GM12878 (cell line): ENCODE results near the gene MPV17L. TPM values are rescaled to one million over a fixed set of nuclear protein-coding genes. Genes with fewer than 3 reads are reported as not detected.
"Not testable (repeated sequence)": the region's sequence is repeated elsewhere in the genome, so short reads cannot be mapped to it uniquely, and the experiment has no call there.

ENCODE experiments used
- ATAC-seq: fragments of 200-7000 bp; cut with Tn5 transposase; 3 replicates; pipeline ENCODE4 v1.9.1; 2020; ENCODE audit warnings: mild to moderate bottlenecking, moderate library complexity
- BruUV-seq: library from RNA; stranded (reverse); fragments of 400-500 nt; replicated peaks from 2 replicates; lab custom pipeline; 2021; lab: Mats Ljungman, UMichigan
- CTCF ChIA-PET: fragments of 300-600 bp; sonication (Branson Sonifier 250); formaldehyde crosslinking; extraction: SDS; loops from one replicate; lab custom pipeline; 2021; ENCODE audit warnings: inconsistent platforms; lab: Yijun Ruan, JAX
- POLR2A ChIA-PET: fragments of 350-600 bp; formaldehyde crosslinking; extraction: SDS; loops from one replicate; lab custom pipeline; 2021; ENCODE audit warnings: inconsistent platforms; lab: Charles Lee
- RAD21 ChIA-PET: fragments of 300-600 bp; sonication (Branson Sonifier 250); formaldehyde crosslinking; loops from one replicate; lab custom pipeline; 2023; ENCODE audit warnings: antibody characterized with exemption; ENCODE audit not compliant: unreplicated experiment; lab: Charles Lee
- SMC1A ChIA-PET: fragments of 300-600 bp; sonication (Branson Sonifier 250); formaldehyde crosslinking; loops from one replicate; lab custom pipeline; 2023; ENCODE audit not compliant: unreplicated experiment, uncharacterized antibody; lab: Charles Lee
- DNase-seq: peaks from one replicate; pipeline ENCODE4 v3.0.0-alpha.2; 2011; ENCODE audit warnings: low read depth, low spot score
- FAIRE-seq: peaks from 3 replicates; lab custom pipeline; 2011; peaks lifted over from hg19 to GRCh38; lab: Jason Lieb, UNC
- H2AFZ ChIP-seq: 2 replicates; pipeline ENCODE4 v1.6.0; 2011; ENCODE audit warnings: low read depth, low read length, control low read depth; ENCODE audit not compliant: control insufficient read depth
- H3K27ac ChIP-seq: 2 replicates; pipeline ENCODE4 v1.5.1; 2011; ENCODE audit warnings: control low read depth; ENCODE audit not compliant: control insufficient read depth, insufficient read depth
- H3K27me3 ChIP-seq, 2 experiments: replicated peaks in 1 of 2; 2 replicates each; pipeline versions ENCODE4 v1.6.0 to v1.6.1; 2011; ENCODE audit warnings: low read length in 1 of 2; ENCODE audit not compliant: control insufficient read depth in 2 of 2, insufficient read depth in 2 of 2
- H3K36me3 ChIP-seq, 2 experiments: 2 replicates each; pipeline ENCODE4 v1.5.1; 2011; ENCODE audit warnings: low read length in 1 of 2; ENCODE audit not compliant: control insufficient read depth in 2 of 2, insufficient read depth in 2 of 2
- H3K4me1 ChIP-seq: 2 replicates; pipeline ENCODE4 v1.6.1; 2011; ENCODE audit warnings: mild to moderate bottlenecking, low read length, moderate library complexity, mixed read lengths; ENCODE audit not compliant: control insufficient read depth, insufficient read depth
- H3K4me2 ChIP-seq: 2 replicates; pipeline ENCODE4 v1.6.0; 2011; ENCODE audit warnings: control low read depth; ENCODE audit not compliant: control insufficient read depth, insufficient read depth
- H3K4me3 ChIP-seq: fragments of 200-600 bp; sonication (generic); 2 replicates; pipeline ENCODE4 v1.5.1; 2016
- H3K79me2 ChIP-seq: 2 replicates; pipeline ENCODE4 v1.6.0; 2011; ENCODE audit warnings: low read length; ENCODE audit not compliant: control insufficient read depth, insufficient read depth
- H3K9ac ChIP-seq: 2 replicates; pipeline ENCODE4 v1.8.0; 2011; ENCODE audit warnings: low read length, control low read depth, mixed read lengths; ENCODE audit not compliant: control insufficient read depth, insufficient read depth
- H3K9me3 ChIP-seq: replicated peaks from 3 replicates; pipeline ENCODE4 v1.5.1; 2011; ENCODE audit warnings: mild to moderate bottlenecking, low read length; ENCODE audit not compliant: control insufficient read depth, insufficient read depth
- H4K20me1 ChIP-seq: 2 replicates; pipeline ENCODE4 v1.6.0; 2011; ENCODE audit not compliant: control insufficient read depth, insufficient read depth
- WGBS: methylation state at CpG from one replicate; pipeline ENCODE4 v1.1.6; 2016; ENCODE audit warnings: low lambda C conversion rate; ENCODE audit not compliant: insufficient replicate concordance, insufficient coverage; ENCODE audit errors: missing lambda C conversion rate; 5-methylcytosine and 5-hydroxymethylcytosine counted together
- in situ Hi-C: fragments of 300-500 bp; cut with MboI; formaldehyde crosslinking; loops from 9 replicates; pipeline ENCODE4 v1.14.3; 2018; ENCODE audit warnings: mixed read lengths
- intact Hi-C: fragments of 100-400 bp; cut with micrococcal nuclease; formaldehyde crosslinking; loops from one replicate; pipeline ENCODE4 v1.14.2; 2022; ENCODE audit not compliant: unreplicated experiment
- polyA plus RNA-seq, 11 experiments: library from polyadenylated mRNA; depleted of rRNA in 4 of 11; unstranded in 6 of 11; stranded (reverse) in 5 of 11; fragments of >200 nt; fragmentation: Nextera tagmentation in 4 of 11; fragmentation: Illumina TruSeq in 1 of 11; extraction: Ambion mirVana in 4 of 11; extraction: Trizol in 1 of 11; gene quantifications; 1 replicate in 1 of 11; 2 replicates in 10 of 11; pipeline versions ENCODE4 v1.2.1 to v1.2.3, GENCODE V29; 2011 to 2016; ENCODE audit warnings: inconsistent platforms in 2 of 11, missing spikeins in 2 of 11, low read depth in 1 of 11
- total RNA-seq, 4 experiments: library from RNA; depleted of rRNA in 3 of 4; stranded (reverse); fragments of >200 nt in 3 of 4; fragmentation: Illumina TruSeq in 1 of 4; extraction: Trizol in 1 of 4; gene quantifications; 2 replicates each; pipeline versions ENCODE4 v1.2.1 to v1.2.3, GENCODE V29; 2013 to 2021

The MPV17L gene
- total and polyA plus RNA-seq, 10 of the 15 experiments (the other 5 are each of a cell fraction or from before 2014, with no cell fraction given) = 0.02 to 0.10 (median 0.05) TPM; not detected in 5

DNA sequence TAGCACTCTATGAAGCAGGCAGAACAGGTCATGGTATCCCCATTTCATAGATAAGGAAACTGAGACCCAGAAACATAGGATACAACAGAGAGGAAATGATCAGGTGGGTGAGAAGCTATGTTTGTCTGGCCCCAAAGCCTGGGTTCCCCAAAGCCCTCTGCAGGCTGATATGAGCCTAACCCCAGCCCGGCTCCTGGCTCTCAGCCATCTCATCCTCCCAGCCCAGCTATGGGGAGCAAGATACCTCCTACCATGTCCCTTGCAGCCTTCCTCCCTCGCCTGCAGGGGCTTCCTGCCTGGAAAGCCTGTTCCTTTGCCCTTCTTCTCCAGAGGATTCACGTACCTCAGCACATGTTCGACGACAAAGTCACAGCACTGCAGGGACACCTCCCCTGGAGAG is 43.8 kb upstream of the MPV17L start:
- in situ Hi-C loops, H3K4me2 ChIP-seq, H3K36me3 ChIP-seq, H3K27ac ChIP-seq, H3K79me2 ChIP-seq, H3K4me1 ChIP-seq, H3K27me3 ChIP-seq, SMC1A ChIA-PET, H3K9ac ChIP-seq, intact Hi-C loops, POLR2A ChIA-PET, H3K4me3 ChIP-seq, DNase-seq, RAD21 ChIA-PET, H3K9me3 ChIP-seq, H2AFZ ChIP-seq, H4K20me1 ChIP-seq, BruUV-seq, FAIRE-seq, CTCF ChIA-PET: not testable (repeated sequence)
- ATAC-seq = peak; percentile 28; the same call in 1 of the 3 replicates
- WGBS = no CpG with 5 or more reads among the region's 5 CpGs

DNA sequence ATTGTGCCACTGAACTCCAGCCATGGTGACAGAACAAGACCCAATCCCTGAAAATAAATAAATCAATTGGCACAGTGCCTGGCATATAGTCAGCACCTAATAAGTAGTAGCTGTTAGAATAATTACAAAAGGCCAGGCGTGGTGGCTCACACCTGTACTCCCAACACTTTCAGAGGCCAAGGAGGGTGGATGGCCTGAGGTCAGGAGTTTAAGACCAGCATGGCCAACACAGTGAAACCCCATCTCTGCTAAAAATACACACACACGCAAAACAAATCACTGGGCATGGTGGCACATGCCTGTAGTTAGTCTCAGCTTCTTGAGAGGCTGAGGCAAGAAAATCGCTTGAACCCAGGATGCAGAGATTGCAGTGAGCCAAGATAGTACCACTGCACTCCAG is 42.7 kb upstream of the MPV17L start:
- H3K9me3 ChIP-seq, intact Hi-C loops, H3K9ac ChIP-seq, DNase-seq, H3K4me2 ChIP-seq, H3K4me1 ChIP-seq, H3K36me3 ChIP-seq, CTCF ChIA-PET, H2AFZ ChIP-seq, ATAC-seq, H3K79me2 ChIP-seq, H4K20me1 ChIP-seq, in situ Hi-C loops, H3K27ac ChIP-seq, RAD21 ChIA-PET, BruUV-seq, FAIRE-seq, POLR2A ChIA-PET, H3K4me3 ChIP-seq, H3K27me3 ChIP-seq, SMC1A ChIA-PET: not testable (repeated sequence)
- 0% methylated on average over 1 of the region's 3 CpGs for WGBS

DNA sequence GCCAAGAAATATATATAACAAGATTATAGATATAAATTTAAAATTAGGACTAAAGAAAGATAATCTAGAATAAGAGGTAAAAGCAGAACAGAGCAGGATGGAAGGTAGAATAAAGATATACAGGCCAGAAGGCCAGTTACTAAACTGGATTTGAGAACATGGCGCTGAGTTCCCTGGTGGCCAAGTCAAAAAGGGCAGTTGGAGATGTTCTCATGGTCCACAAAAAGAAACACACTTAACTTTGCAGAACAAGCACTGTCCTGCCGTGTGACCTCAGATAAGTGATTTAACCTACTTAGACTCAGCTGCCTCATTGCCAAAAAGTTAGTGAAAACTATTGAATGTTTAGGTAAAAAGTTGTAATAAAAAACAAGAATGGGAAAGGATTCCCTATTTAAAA is 40.7 kb upstream of the MPV17L start:
- POLR2A ChIA-PET, SMC1A ChIA-PET, ATAC-seq, H3K4me1 ChIP-seq, H3K4me2 ChIP-seq, H3K27ac ChIP-seq, RAD21 ChIA-PET, H2AFZ ChIP-seq, FAIRE-seq, H3K4me3 ChIP-seq, H3K27me3 ChIP-seq, H3K79me2 ChIP-seq, H3K9me3 ChIP-seq, in situ Hi-C loops, H3K36me3 ChIP-seq, CTCF ChIA-PET, H3K9ac ChIP-seq, intact Hi-C loops, DNase-seq, H4K20me1 ChIP-seq, BruUV-seq: not testable (repeated sequence)
- no CpG with 5 or more reads among the region's 2 CpGs for WGBS

DNA sequence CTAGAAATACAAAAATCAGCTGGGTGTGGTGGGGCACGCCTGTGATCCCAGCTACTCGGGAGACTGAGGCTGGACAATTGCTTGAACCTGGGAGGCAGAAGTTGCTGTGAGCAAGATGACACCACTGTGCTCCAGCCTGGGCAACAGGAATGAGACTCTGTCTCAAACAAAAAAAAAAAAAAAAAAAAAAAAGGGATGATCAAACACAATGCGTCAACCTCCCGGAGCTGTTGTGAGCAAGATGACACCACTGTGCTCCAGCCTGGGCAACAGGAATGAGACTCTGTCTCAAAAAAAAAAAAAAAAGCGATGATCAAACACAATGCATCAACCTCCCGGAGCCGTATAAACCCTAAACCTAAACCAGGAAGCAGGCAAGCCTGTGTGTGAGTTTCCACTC is 38.1 kb upstream of the MPV17L start:
- no CpG with 5 or more reads among the region's 7 CpGs for WGBS
- not testable (repeated sequence) for FAIRE-seq

More for the DNA sequence above, 38.1 kb upstream of the MPV17L start:
- H3K4me1 ChIP-seq, H3K27me3 ChIP-seq, H3K27ac ChIP-seq, H3K9ac ChIP-seq, H3K79me2 ChIP-seq, H4K20me1 ChIP-seq, BruUV-seq, POLR2A ChIA-PET, H3K36me3 ChIP-seq, CTCF ChIA-PET, H3K9me3 ChIP-seq, in situ Hi-C loops, intact Hi-C loops, ATAC-seq, H3K4me3 ChIP-seq, SMC1A ChIA-PET, H2AFZ ChIP-seq, RAD21 ChIA-PET, H3K4me2 ChIP-seq, DNase-seq: not testable (repeated sequence)
